GM19467 (cell line): ENCODE data around the gene DRC7.

Source experiments
- ATAC-seq: cut with Tn5 transposase; IDR thresholded peaks from one replicate; pipeline ENCODE4 v1.9.1; 2021; ENCODE audit warnings: mild to moderate bottlenecking, moderate library complexity; ENCODE audit not compliant: unreplicated experiment

The DRC7 gene

GRCh38 chr16:57749101-57749692 is 54.6 kb downstream of the DRC7 start:
- ATAC-seq: no peak

DNA sequence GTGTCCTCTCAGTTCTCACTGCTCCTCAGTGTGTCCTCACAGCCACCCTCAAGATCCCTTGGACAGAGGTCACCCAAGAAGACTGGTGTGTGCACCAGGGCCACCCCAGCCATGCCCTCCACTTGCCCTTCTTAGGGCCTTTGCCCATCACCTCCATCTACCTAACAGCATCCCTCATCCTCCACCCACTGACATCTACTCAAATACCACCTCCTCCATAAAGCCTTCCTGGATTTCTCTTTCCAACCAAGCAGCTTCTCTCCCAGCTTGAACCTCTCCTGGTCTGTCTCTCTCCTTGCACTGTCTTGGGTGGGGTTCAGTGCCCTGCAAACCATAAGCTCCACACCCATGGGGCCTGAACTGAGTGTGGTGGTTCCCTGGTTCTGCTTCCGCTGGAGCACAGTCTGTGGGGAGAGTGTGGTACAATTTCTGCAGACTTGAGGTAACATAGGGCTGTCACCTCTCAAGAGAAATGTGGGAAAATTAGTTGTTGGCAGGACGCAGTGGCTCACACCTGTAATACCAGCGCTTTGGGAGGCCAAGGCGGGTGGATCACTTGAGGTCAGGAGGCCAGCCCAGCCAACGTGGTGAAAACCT is 55.3 kb downstream of the DRC7 start:
- no peak for ATAC-seq

DNA sequence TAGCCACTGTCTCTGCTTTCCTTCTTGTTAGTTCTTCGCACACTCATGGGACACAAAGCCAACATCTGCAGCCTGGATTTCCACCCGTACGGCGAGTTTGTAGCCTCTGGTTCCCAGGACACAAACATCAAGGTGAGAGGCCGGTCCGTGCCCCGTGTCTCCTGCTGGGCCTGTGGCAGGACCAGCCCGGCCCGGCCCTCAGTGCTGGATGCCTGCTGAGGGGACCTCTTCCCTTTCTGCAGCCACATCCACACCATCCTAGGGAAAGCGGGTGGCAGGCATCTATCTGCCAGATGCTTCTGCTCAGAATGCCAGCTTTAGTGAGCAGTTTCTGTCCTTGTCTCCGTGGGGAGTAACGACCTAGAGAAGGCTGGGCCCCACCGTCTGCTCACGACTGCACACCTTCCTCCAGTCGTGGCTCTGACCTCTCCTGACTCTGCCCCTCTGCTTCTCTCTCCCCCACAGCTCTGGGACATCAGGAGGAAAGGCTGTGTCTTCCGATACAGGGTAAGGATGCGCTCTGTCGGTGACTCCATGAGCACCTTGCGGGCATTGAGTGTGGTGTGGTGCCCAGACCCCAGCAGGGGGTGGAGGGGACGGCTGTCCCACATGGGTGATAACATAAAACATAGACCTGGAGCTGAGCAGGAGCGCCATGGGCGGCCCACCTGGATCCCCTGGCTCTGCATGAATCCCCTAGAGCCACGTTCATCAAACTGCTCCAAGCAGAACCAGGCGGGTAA is 56.4 kb downstream of the DRC7 start:
- no peak for ATAC-seq

GRCh38 chr16:57751539-57752202 is 57.1 kb downstream of the DRC7 start:
- no peak for ATAC-seq

GRCh38 chr16:57752203-57752580 is 57.6 kb downstream of the DRC7 start:
- no peak for ATAC-seq

GRCh38 chr16:57752581-57753447 is 58.2 kb downstream of the DRC7 start:
- ATAC-seq: no peak

DNA sequence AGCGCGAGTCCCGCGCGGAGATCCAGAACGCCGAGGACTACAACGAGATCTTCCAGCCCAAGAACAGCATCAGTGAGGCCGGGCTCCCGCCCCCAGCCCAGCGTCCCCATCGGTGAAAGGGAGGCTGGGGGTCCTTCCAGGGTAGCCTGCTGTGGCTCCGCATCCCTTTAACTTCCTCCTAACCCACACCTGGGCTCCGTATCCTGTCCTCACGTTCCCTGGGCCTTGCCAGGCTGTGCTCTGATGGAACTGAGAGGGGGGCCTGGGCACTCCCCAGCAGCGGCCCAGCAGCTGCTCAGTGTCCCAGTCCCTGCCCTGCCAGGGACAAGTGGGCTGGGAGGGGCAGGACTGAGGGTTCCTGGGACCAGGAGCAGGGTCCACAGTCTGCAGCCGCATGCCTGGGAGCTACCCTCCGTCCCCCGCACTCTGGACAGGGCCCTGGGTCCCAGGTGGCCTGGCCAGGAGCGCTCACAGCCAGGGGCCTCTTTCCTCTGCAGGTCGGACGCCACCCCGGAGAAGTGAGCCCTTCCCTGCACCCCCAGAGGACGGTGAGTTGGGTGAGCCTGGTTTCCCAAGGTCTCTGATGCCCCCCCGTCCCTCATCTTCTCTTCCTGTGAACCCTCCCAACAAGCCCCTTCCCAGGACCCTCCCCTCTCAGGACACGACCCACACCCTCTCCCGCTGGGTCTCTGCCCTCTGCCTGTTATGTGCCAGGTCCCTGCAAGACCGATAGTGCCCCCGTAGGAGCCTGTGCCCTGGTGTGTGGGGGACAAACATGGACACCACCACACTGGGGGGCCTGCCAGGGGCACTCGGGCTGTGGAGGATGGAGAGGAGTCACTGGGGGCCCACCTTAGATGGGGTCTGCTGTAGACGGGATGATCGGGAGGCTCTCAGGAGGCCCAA is 59.1 kb downstream of the DRC7 start:
- ATAC-seq: no peak

- no peak for ATAC-seq
Measured at GRCh38 chr16:57754354-57755060, 59.9 kb downstream of the DRC7 start.

- no peak for ATAC-seq
Measured at GRCh38 chr16:57755061-57755684, 60.6 kb downstream of the DRC7 start.

DNA sequence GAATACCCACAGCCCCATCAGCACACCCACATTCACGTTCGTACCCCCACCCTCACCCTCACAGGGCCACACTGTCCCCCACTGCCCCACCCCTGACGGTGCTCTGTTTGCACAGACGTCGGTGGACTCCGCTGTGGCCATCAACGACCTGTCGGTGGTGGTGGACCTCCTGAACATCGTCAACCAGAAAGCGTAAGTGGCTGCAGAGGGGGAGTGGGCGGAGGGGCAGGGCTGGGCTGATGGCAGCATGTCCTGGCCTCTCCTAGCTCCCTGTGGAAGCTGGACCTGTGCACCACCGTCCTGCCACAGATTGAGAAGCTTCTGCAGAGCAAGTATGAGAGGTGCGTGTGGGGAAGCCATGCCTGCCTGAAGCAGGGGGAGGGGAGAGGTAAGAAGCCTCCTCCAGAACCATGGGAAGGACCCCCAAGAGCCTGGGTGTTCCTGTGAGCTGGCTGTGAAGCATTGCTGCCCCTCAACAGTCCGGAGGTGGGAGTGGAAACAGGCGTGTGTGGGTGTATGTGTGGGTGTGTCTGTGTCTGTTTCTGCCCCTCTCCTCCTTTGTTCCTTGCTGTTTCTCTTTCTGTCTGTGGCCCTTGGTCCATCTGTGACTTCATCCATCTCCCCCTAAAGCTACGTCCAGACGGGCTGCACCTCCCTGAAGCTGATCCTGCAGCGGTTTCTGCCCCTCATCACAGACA is 61.3 kb downstream of the DRC7 start:
- ATAC-seq: no peak

GRCh38 chr16:57756424-57757325 is 62.1 kb downstream of the DRC7 start:
- ATAC-seq: no peak

DNA sequence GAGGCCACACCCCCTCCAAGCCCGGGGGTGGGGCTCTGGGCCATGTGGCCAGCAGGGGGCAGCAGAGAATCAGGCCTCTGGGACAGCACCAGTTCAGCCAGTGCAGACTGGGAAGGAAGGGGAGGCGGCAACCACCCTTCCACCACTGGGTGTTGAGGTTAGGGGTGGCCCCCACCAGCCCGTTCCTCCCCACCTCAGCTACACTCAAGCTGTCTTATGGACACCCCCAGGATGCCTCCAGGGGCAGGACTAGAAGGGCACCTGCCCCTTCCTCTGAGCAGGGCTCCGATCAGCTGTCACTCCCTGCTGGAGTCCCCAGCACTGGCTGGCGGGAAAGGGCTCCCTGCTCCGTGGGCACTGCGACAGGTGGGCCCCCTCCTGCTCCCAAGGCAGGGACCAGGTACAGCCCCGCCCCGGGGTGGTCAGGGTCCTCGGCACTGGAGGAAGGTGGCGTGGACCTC is 62.8 kb downstream of the DRC7 start:
- ATAC-seq: peak; percentile 84

DNA sequence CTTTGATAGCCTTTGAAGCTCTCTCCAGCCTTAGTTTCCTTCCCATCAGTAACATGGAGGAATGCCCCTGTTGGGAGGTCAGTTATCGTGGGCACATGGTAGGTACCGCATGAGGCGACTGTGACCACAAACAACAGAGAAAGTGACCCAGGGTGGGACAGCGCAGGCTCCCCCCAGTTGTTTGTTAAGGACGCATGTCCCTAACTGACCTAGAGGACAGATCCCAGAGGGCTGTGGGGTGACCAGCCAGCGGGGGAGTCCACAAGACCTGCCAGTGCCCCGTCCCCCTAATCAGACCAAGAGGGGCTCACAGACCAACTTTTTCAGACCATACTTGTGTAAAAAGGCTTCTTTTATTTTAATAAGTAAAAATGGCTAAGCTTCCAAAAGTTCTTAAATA is 63.3 kb downstream of the DRC7 start:
- ATAC-seq: no peak

DNA sequence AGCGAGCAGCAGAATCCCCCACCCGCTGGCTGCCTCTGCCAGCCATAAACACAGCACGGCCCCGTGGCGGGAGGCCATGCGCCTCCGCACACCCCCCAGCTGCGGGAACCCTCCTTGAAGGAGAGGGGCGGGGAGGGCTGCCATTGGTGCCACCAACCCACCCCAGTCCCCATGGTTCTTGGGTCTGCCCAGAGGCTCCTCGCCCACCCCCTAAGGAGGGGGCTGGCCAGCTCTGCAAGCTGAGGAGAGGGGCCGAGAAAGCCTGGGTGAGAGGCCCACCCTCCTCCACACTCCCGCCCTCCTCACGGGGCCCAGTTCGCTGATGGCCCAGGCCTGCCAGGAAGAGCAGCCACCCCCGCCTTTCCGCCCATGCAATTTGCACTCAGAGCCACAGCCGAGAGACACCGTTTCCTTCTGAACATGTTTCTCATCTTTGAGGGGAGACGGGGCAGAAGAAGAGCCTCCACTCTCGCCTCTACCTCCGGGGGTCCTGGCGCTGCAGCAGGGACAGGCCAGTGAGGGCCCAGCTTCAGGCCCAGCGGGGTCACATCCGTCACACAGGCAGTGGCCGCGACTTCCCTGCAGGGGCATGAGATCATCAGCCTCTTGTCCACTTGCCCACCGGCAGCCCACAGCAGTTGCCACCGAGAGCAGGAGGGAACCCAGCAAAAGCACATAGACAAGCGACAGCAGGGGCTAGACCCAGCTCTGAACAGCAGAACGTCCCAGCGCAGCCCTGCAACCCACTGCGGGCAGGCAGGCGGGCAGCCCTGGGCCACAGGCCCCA is 63.9 kb downstream of the DRC7 start:
- no peak for ATAC-seq

DNA sequence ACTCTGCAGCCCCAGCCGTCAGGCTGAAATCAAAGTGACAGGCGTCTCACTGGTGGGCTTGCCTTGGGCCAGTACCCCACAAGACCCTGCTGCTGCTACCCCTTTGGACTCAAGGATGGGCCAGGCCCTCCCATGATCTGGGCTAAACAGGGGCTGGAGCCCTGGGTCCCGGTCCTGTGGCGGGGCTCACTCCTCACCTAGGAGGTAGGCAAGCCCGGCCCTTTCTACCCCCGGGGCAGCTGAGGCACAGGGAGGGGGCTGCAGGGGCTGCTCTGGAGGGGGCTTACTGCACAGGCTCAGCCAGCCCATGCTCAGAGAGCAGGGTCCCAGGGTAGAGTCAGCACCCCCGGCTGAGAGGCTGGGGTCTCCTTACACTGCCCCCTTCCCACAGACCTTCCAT is 64.5 kb downstream of the DRC7 start:
- ATAC-seq: no peak
